Colonic mucosa (tissue), 4 donors: ENCODE results near the gene PPP1R37. TPM values are rescaled to one million over a fixed set of nuclear protein-coding genes. Genes with fewer than 3 reads are reported as not detected.

Experiments
- DNase-seq: peaks from one replicate; pipeline ENCODE4 v3.0.0-alpha.2; 2020
- H3K27ac ChIP-seq: fragments of 200-600 bp; one replicate; pipeline ENCODE4 v1.8.0; 2021
- H3K27me3 ChIP-seq: fragments of 200-600 bp; one replicate; pipeline ENCODE4 v1.8.0; 2021
- H3K36me3 ChIP-seq: fragments of 200-600 bp; one replicate; pipeline ENCODE4 v1.8.0; 2021
- H3K4me1 ChIP-seq: fragments of 200-600 bp; one replicate; pipeline ENCODE4 v1.8.0; 2021; ENCODE audit warnings: mild to moderate bottlenecking
- H3K4me3 ChIP-seq: fragments of 200-600 bp; one replicate; pipeline ENCODE4 v1.8.0; 2021
- H3K9ac ChIP-seq, 2 donors: one replicate each; pipeline ENCODE4 v1.7.0; 2013; ENCODE audit warnings: control low read depth in 2 of 2, low read depth in 2 of 2, low read length in 2 of 2
- H3K9me3 ChIP-seq: fragments of 200-600 bp; one replicate; pipeline ENCODE4 v1.8.0; 2021
- intact Hi-C: fragments of 100-400 bp; cut with DNase I; formaldehyde crosslinking; loops from one replicate; pipeline ENCODE4 v1.14.1; 2022
- total RNA-seq, 2 donors: library from RNA; stranded (reverse); fragmentation: NEBNext Ultra II Directional in 1 of 2; extraction: Animal tissue kit (Norgen Biotek cat#: 25700) in 1 of 2; gene quantifications; one replicate each; pipeline ENCODE4 v1.2.1, GENCODE V29; 2021
- TF ChIP-seq, protein P1 (sequence below): fragments of 200-600 bp; IDR thresholded peaks from one replicate; pipeline ENCODE4 v1.8.0; 2022; ENCODE audit warnings: antibody characterized with exemption, mild to moderate bottlenecking
- donor health status: healthy.
- donor health status: DM: no; HTN: no; CAD: no.
- donor health status: DM: no; HTN: no; CAD: no.

PPP1R37 gene
- total RNA-seq, 2 donors from 2014 or later = 28.2 to 46.9 TPM

DNA sequence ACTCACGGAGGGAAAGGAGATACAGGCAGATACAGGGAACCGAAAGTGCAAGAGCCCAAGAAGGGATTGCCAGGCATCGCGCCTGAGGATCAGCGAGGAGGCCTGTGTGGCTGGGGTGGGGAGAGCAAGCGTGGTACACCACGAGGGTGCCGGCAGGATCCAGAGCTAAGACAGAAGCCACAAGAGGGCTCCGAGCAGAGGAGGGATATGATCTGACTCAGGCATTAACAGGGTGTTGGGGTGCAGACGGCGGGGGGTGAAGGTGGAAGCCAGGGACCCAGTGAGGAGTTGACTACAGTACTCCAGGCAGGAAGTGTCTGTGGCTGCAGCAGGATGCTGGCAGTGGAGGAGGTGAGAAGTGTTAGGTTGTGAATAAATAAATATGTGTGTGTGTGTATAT is 5.4 kb upstream of the PPP1R37 start:
- TF ChIP-seq, protein P1, sequence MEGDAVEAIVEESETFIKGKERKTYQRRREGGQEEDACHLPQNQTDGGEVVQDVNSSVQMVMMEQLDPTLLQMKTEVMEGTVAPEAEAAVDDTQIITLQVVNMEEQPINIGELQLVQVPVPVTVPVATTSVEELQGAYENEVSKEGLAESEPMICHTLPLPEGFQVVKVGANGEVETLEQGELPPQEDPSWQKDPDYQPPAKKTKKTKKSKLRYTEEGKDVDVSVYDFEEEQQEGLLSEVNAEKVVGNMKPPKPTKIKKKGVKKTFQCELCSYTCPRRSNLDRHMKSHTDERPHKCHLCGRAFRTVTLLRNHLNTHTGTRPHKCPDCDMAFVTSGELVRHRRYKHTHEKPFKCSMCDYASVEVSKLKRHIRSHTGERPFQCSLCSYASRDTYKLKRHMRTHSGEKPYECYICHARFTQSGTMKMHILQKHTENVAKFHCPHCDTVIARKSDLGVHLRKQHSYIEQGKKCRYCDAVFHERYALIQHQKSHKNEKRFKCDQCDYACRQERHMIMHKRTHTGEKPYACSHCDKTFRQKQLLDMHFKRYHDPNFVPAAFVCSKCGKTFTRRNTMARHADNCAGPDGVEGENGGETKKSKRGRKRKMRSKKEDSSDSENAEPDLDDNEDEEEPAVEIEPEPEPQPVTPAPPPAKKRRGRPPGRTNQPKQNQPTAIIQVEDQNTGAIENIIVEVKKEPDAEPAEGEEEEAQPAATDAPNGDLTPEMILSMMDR = no peak
- Histone ChIP-seq H3K27me3 (no peaks in the 10 kb centered on the region), H3K9me3 (no peaks in the 10 kb centered on the region), H3K4me3 (no peak overlapping the region), H3K9ac (no peak overlapping the region), H3K36me3 (no peaks in the 10 kb centered on the region), H3K4me1 (no peaks in the 10 kb centered on the region), H3K27ac (no peak overlapping the region)
- intact Hi-C loops = no loop called here
- no peak for DNase-seq

DNA sequence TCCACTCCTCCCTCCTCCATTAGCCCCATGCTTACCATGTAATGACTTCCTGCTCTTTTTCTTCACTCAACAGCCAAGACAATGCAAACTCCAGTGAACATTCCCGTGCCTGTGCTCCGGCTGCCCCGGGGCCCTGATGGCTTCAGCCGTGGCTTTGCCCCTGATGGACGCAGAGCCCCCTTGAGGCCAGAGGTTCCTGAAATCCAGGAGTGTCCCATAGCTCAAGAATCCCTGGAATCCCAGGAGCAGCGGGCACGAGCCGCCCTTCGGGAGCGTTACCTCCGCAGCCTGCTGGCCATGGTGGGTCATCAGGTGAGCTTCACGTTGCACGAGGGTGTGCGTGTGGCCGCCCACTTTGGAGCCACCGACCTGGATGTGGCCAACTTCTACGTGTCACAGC is 2.9 kb upstream of the PPP1R37 start:
- Histone ChIP-seq H3K4me3 (no peak overlapping the region), H3K27me3 (no peaks in the 10 kb centered on the region), H3K36me3 (no peaks in the 10 kb centered on the region), H3K9me3 (no peaks in the 10 kb centered on the region), H3K27ac (no peak overlapping the region), H3K9ac (no peak overlapping the region), H3K4me1 (peaks cover 12% of the 10 kb centered on the region)
- no peak for DNase-seq
- intact Hi-C loops = no loop called here
- TF ChIP-seq, protein P1 = no peak

DNA sequence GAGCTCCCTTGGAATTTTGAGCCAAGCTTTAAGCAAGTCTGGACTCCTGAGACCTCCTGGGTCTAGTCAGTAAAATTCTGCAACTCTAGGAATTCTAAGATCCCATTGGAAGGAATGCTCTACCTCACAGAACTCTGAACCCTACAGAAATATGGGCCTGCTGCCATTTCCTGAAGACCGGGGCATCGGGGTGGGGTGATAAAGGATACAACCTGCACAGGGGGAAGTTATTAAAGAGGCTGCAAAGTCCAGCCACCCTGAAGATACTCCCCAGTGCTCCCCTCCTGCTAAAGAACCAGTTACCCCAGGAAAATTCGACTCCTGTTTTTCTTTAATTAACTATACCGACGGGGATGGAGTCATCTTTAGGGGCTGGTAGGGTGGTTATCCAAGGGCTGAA is 2.4 kb upstream of the PPP1R37 start:
- DNase-seq = no peak
- intact Hi-C loops = no loop called here
- Histone ChIP-seq H3K27me3 (no peaks in the 10 kb centered on the region), H3K4me1 (peaks cover 12% of the 10 kb centered on the region), H3K9me3 (no peaks in the 10 kb centered on the region), H3K36me3 (no peaks in the 10 kb centered on the region), H3K9ac (peak overlapping the region; percentile 40 to 81), H3K27ac (peak overlapping the region; percentile 92), H3K4me3 (peak overlapping the region; percentile 99)
- TF ChIP-seq, protein P1 = no peak

DNA sequence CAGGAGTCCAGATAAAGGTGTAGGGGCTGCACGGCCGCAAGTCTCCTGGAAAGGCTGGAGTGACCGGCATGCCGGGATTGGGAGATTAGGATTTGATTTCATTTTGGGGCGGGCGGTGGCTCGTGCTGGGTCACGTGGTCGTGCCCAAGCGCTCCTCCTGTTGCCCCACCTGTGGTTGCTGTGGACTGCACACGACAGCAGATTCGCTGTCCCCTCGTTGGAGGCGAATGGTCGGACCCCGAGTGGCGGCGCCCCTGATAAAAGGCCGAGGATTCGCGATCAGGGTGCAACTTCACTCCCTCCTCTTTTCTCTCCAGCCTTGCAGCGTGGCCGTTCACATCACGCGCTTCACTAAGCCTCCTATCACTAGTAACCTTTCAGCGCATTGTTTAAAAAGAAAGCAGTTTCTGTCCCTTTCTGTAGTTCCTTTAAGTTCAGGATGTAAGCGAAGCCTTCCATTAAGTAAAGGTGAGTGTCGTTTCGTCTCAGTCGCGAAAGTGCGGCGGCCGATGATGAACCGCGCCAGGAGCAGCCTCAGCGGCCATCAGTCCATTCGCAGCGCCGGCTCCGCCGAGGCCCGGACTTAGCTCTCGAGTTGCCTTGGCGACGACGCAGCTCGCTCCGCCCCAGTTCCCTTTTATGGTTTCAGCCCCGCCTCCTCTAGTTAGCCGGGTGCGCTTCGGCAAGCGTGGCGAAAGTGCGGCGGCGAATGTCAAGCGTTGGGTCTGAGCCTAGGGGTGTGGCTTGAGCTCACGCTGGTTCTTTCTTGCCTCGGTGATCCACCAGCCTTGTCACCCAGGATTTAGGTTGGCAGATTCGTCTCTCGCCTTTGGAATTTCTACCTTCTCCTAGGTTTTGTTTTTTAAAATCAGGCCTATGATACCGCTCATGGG is 1.7 kb upstream of the PPP1R37 start:
- no peaks in the 10 kb centered on the region for H3K9me3 ChIP-seq
- H3K9ac ChIP-seq = peak overlapping the region; percentile 40 to 94
- H3K27ac ChIP-seq = peak overlapping the region; percentile 92
- intact Hi-C loops = no loop called here
- peak overlapping the region; percentile 99 for H3K4me3 ChIP-seq
- no peaks in the 10 kb centered on the region for H3K36me3 ChIP-seq
- H3K27me3 ChIP-seq = no peaks in the 10 kb centered on the region
- peaks cover 12% of the 10 kb centered on the region for H3K4me1 ChIP-seq
- peak; percentile 99 for DNase-seq
- TF ChIP-seq, protein P1 = no peak

DNA sequence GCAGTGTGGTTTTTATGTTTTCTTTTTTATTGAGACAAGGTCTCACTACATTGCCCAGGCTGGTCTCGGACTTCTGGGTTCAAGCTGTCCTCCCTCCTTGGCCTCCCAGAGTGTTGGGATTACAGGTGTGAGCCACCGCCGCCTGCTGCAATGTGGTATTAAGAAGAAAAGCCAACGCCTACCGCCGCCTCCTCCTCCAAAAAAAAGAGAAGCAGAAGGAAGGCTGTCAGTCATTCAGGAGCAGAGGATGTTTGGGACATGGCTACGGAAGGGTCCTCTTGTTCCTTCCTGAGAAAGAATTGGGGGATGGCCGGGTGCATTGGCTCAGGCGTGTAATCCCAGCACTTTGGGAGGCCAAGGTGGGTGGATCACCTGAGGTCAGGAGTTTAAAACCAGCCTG is 1.2 kb downstream of the PPP1R37 start:
- no peaks in the 10 kb centered on the region for H3K27me3 ChIP-seq
- H3K9ac ChIP-seq = peak overlapping the region; percentile 94 to 95
- H3K36me3 ChIP-seq = no peaks in the 10 kb centered on the region
- intact Hi-C loops = no loop called here
- H3K9me3 ChIP-seq = no peaks in the 10 kb centered on the region
- TF ChIP-seq, protein P1 = no peak
- no peak overlapping the region for H3K27ac ChIP-seq
- H3K4me1 ChIP-seq = peaks cover 12% of the 10 kb centered on the region
- peak overlapping the region; percentile 99 for H3K4me3 ChIP-seq
- no peak for DNase-seq
